Transverse colon (tissue), 4 donors: ENCODE data around the gene ARVCF. TPM values are rescaled to one million over a fixed set of nuclear protein-coding genes. Genes with fewer than 3 reads are reported as not detected.

Source experiments
- DNase-seq: peaks from one replicate; pipeline ENCODE4 v3.0.0-alpha.2; 2019
- H3K27ac ChIP-seq, 4 donors: fragments of 200-600 bp; sonication (generic); 2 replicates each; pipeline ENCODE4 v1.5.1; 2016 to 2018; ENCODE audit warnings: inconsistent platforms in 4 of 4
- H3K27me3 ChIP-seq: fragments of 200-600 bp; sonication (generic); 2 replicates; pipeline ENCODE4 v1.5.1; 2017; ENCODE audit warnings: inconsistent platforms
- H3K36me3 ChIP-seq, 4 donors: fragments of 200-600 bp; sonication (generic); 2 replicates each; pipeline ENCODE4 v1.5.1; 2017 to 2019; ENCODE audit warnings: inconsistent platforms in 4 of 4
- H3K4me1 ChIP-seq, 4 donors: fragments of 200-600 bp; sonication (generic); 2 replicates each; pipeline ENCODE4 v1.5.1; 2017 to 2020; ENCODE audit warnings: inconsistent platforms in 4 of 4
- H3K4me3 ChIP-seq, 4 donors: fragments of 200-600 bp; sonication (generic); 1 replicate in 1 of 4; 2 replicates in 3 of 4; pipeline versions ENCODE4 v1.5.1 to v1.6.1; 2017 to 2019; ENCODE audit warnings: inconsistent platforms in 4 of 4
- H3K9me3 ChIP-seq, 2 donors: fragments of 200-600 bp; sonication (generic); 2 replicates each; pipeline ENCODE4 v1.5.1; 2017 to 2019; ENCODE audit warnings: inconsistent platforms in 2 of 2
- CTCF ChIP-seq, 5 experiments: fragments of 200-600 bp in 3 of 5; fragments of 450-650 bp in 2 of 5; sonication (generic) in 3 of 5; IDR thresholded peaks; 1 replicate in 2 of 5; 2 replicates in 3 of 5; pipeline ENCODE4 v1.5.1; 2016 to 2017; ENCODE audit warnings: antibody characterized with exemption in 5 of 5, inconsistent platforms in 3 of 5, mild to moderate bottlenecking in 2 of 5, moderate library complexity in 1 of 5
- EP300 ChIP-seq: sonication (generic); formaldehyde crosslinking; IDR thresholded peaks from one replicate; pipeline ENCODE4 v1.6.1; 2017; ENCODE audit warnings: antibody characterized with exemption, low read depth
- POLR2A ChIP-seq: fragments of 450-650 bp; IDR thresholded peaks from one replicate; pipeline ENCODE4 v1.6.1; 2016; ENCODE audit warnings: antibody characterized with exemption, mild to moderate bottlenecking, moderate library complexity
- POLR2AphosphoS5 ChIP-seq, 3 donors: sonication (generic); formaldehyde crosslinking; IDR thresholded peaks; one replicate each; pipeline ENCODE4 v1.6.1; 2016; ENCODE audit warnings: antibody characterized with exemption in 3 of 3
- WGBS, 2 donors: methylation state at CpG; one replicate each; pipeline ENCODE4 v1.1.5; 2018; ENCODE audit warnings: low coverage in 1 of 2; 5-methylcytosine and 5-hydroxymethylcytosine counted together
- in situ Hi-C, 4 donors: fragments of 200-750 bp; cut with MboI; loops; one replicate each; pipeline versions ENCODE4 v1.15.0 to v1.15.1; 2017; ENCODE audit warnings: low sequenced_read_pairs in 3 of 4, low pct_ligation_motif_present in 1 of 4, low pct_unique_long_range_greater_than_20kb in 1 of 4
- intact Hi-C: fragments of 100-400 bp; cut with DNase I; formaldehyde crosslinking; loops from one replicate; pipeline ENCODE4 v1.15.1; 2023; ENCODE audit warnings: low total_unique reads
- total RNA-seq, 4 donors: library from RNA; depleted of rRNA; stranded (reverse); fragments of >200 nt; gene quantifications; one replicate each; pipeline ENCODE4 v1.1.0, GENCODE V29; 2016

ARVCF gene
- total RNA-seq, 4 donors from 2014 or later = 15.3 to 81.6 (median 19.3) TPM

DNA sequence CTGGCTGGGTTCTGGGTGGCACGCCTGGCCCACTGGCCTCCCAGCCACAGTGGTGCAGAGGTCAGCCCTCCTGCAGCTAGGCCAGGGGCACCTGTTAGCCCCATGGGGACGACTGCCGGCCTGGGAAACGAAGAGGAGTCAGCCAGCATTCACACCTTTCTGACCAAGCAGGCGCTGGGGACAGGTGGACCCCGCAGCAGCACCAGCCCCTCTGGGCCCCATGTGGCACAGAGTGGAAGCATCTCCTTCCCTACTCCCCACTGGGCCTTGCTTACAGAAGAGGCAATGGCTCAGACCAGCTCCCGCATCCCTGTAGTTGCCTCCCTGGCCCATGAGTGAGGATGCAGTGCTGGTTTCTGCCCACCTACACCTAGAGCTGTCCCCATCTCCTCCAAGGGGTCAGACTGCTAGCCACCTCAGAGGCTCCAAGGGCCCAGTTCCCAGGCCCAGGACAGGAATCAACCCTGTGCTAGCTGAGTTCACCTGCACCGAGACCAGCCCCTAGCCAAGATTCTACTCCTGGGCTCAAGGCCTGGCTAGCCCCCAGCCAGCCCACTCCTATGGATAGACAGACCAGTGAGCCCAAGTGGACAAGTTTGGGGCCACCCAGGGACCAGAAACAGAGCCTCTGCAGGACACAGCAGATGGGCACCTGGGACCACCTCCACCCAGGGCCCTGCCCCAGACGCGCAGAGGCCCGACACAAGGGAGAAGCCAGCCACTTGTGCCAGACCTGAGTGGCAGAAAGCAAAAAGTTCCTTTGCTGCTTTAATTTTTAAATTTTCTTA, 47.3 kb downstream of the ARVCF start:
- intact Hi-C loops = no loop called here
- Histone ChIP-seq H3K36me3 (no peaks in the 10 kb centered on the region), H3K4me1 (peaks cover 0 to 5% (median 0%) of the 10 kb centered on the region in 4 donors), H3K4me3 (no peak overlapping the region), H3K27me3 (no peaks in the 10 kb centered on the region), H3K27ac (no peak overlapping the region), H3K9me3 (no peaks in the 10 kb centered on the region)
- WGBS, 2 donors = 47 to 84% methylated on average over 3 to 11 of the region's 11 CpGs
- in situ Hi-C loops = loop anchor here in 1 of 4 donors (10.0 kb wide), 1 partner anchor 55 kb away; the partner anchor contains the start of gene TANGO2
- TF ChIP-seq EP300 = no peak
- TF ChIP-seq POLR2AphosphoS5 (IDR thresholded peaks at IDR 0.05) = no peak
- TF ChIP-seq CTCF (IDR thresholded peaks at IDR 0.05) = no peak
- no peak for TF ChIP-seq POLR2A
- DNase-seq = no peak

DNA sequence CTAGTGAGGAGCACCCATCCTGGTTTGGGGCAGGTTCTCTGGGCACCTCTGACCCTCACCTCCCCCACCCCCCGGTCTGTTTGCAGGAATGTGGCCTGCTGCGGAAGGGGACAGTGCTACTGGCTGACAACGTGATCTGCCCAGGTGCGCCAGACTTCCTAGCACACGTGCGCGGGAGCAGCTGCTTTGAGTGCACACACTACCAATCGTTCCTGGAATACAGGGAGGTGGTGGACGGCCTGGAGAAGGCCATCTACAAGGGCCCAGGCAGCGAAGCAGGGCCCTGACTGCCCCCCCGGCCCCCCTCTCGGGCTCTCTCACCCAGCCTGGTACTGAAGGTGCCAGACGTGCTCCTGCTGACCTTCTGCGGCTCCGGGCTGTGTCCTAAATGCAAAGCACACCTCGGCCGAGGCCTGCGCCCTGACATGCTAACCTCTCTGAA, 48.2 kb downstream of the ARVCF start:
- no peaks in the 10 kb centered on the region for H3K27me3 ChIP-seq
- H3K4me1 ChIP-seq = peaks cover 0 to 8% (median 6%) of the 10 kb centered on the region in 4 donors
- no peak for TF ChIP-seq EP300
- TF ChIP-seq POLR2AphosphoS5 (IDR thresholded peaks at IDR 0.05) = no peak
- no peak for TF ChIP-seq POLR2A
- TF ChIP-seq CTCF (IDR thresholded peaks at IDR 0.05) = no peak
- in situ Hi-C loops = loop anchor here in 1 of 4 donors (10.0 kb wide), 1 partner anchor 56 kb away; the partner anchor contains the start of gene TANGO2
- DNase-seq = no peak
- 88% methylated on average over 17 of the region's 18 CpGs; no CpG with 5 or more reads in 1 of the 2 donors for WGBS, 2 donors
- no peaks in the 10 kb centered on the region for H3K9me3 ChIP-seq
- H3K36me3 ChIP-seq = no peaks in the 10 kb centered on the region
- no peak overlapping the region for H3K4me3 ChIP-seq
- no peak overlapping the region for H3K27ac ChIP-seq
- intact Hi-C loops = no loop called here

DNA sequence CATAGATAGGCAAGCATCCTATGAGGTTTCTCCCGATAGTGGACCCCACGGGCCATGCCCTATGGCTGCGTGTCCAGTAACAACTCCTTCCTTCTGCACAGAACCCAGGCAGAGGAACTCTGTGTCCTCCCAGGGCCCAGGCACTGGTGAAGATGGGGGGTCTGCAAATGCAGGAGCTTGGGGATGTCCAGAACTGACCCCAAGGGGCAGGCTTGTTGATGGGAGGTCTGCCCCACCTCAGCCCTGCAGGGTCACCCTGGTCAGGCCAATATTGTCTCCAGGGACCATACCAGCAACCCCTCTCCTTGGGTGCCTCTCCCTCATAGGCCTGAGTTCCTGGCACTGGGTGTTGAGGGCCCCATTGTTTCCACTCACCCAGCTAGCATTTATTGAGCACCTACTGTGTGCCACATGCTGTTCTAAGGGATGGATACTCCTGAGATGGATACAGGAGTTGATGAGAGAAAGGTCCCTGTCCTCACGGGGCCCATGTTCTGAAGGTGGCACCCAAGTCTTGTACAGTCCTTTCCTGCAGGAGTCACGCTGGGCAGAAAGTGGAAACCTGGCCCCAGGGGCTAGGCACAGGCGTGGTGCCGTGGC, 48.7 kb downstream of the ARVCF start:
- H3K36me3 ChIP-seq = no peaks in the 10 kb centered on the region

More for the DNA sequence above, 48.7 kb downstream of the ARVCF start:
- H3K4me1 ChIP-seq = peaks cover 0 to 11% (median 9%) of the 10 kb centered on the region in 4 donors
- intact Hi-C loops (no loop called here), in situ Hi-C loops (loop anchor here in 1 of 4 donors (10.0 kb wide), 1 partner anchor 57 kb away; the partner anchor contains the start of gene TANGO2)
- H3K27me3 ChIP-seq = no peaks in the 10 kb centered on the region
- DNase-seq = no peak
- TF ChIP-seq EP300 (no peak), POLR2AphosphoS5 (IDR thresholded peaks at IDR 0.05) (no peak), POLR2A (no peak), CTCF (IDR thresholded peaks at IDR 0.05) (no peak)
- no peak overlapping the region for H3K4me3 ChIP-seq
- H3K27ac ChIP-seq = no peak overlapping the region
- 87% methylated on average over 7 of the region's 7 CpGs; no CpG with 5 or more reads in 1 of the 2 donors for WGBS, 2 donors
- no peaks in the 10 kb centered on the region for H3K9me3 ChIP-seq
